Activated CD8-positive, alpha-beta memory T cell treated with anti-CD3 and anti-CD28 coated beads, Interleukin-2, amount 50 U/mL, for 4 hours (primary cell): ENCODE results near the gene CACHD1.

ENCODE experiments used
- DNase-seq: peaks from one replicate; pipeline ENCODE4 v3.0.0-alpha.2; 2020

The CACHD1 gene

DNA sequence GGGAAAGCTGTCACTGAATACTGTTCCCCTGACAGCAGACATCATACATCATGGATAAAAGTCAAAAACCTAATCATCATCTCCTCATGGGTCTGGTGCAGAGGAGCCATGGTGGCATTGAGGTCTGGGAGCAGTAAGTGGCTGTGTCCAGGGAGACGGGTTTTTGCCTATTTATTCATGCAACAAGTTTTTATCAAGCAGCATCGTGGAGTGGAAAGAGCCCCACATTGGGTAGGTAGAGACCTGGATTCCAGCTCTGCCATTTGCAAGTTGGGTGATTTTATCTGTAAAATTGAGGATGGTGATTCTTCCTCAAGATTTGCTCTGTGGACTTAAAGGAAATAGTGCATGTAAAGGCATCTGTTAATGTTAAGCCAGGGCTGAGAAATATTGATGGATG lies 4.2 kb downstream of the CACHD1 start:
- no peak for DNase-seq

DNA sequence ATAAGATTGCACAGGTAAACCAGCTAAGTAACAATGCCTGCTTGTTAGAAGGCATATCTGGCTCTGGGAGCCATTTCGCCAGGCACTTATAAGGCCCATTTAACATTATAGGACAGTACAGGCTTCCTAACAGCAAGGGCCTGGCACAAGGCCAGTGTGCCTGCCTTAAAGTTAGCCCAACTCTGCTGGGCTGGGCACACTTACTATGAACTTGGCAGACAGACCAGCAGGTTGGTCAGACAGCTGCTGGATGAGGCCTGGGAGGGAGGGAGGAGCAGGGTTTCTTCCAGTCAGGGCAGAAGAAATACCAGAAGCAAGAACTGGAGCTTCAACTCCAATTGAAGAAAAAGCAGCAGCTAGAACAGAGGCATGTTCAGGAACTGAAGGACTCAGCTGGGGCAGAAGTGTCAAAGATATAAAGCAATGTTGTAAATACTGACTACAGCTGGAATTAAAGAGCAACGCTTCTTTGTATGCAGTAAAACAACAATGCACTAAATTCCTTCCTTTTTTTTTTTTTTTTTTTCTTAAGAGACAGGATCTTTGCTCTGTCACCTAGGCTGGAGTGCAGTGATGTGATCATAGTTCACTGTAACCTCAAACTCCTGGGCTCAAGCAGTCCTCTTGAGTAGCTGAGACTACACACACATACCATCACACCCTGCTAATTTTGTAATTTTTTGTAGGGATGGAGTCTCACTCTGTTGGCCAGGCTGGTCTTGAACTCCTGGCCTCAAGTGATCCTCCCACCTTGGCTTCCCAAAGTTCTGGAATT lies 4.9 kb downstream of the CACHD1 start:
- no peak for DNase-seq

DNA sequence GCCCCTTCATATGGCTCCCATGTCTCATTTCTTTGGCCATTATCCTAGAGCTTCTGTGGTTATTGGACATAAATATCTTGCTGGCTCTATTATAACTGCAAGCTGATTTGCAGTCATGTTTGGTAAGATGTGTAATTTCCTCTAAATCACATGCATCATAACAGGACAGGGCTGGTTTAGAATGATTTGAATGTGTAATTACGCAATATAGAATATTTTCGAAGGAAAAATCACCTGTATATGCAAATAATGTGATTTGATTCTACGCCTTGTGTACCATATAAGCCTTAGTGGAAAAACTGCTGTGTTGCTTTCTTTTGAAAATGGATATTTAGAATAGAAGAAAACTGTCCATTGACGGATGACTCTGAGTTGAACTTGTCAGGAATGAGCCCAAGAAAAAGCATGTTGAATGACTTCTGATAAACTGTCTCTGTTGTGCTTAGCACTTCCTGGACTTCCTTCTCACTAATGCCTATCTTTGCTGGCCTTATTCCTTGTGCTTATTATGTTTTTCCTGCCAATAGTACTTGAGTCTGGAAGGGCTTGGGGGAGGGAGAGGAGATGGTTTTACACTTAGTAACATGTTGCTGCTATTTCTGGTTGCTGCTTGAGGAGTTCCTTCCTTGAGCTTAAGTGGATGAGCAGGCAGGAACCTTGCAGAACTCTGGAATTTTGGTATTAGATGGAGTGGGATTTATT lies 6.5 kb downstream of the CACHD1 start:
- DNase-seq: no peak

DNA sequence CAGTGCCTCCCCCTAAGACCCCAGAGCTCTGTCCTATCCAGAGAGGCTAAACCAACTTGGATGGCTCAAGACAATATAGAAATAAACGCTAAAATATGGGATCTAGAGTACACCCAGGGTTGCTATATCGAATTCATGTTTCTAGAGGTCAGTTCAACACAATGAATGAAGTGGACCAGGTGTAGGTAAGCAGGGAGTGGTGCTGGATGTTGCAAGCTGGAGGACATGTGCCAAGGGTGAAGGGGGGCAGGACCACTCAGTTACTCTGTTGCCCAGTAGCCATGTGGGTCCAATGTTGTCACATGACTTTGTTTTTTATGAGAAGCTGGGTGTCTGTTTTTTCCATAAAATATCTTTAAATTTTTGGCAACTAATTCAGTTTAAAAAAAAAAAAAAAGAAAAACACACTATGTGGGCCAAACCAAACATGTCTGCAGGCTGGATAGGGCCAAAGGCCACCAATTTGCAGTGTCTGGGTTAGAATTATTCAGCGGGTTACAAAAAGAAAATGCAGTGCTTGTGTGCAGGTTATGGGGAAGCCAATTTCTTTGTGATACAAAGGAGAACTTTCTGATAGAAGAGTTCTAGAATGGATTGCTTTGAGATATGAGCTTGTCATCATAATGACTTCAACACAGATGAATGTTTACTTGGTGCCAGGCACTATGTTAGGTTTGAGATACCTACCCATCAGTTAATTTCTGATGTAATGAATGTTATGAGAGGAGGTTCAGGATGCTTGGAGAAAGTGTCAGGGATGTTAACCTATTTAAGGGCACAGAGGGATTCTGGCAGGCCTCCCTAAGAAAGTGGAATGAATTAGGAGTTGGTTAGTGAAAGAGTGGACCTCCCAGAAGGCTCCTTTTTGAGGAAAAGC lies 8.9 kb downstream of the CACHD1 start:
- no peak for DNase-seq

DNA sequence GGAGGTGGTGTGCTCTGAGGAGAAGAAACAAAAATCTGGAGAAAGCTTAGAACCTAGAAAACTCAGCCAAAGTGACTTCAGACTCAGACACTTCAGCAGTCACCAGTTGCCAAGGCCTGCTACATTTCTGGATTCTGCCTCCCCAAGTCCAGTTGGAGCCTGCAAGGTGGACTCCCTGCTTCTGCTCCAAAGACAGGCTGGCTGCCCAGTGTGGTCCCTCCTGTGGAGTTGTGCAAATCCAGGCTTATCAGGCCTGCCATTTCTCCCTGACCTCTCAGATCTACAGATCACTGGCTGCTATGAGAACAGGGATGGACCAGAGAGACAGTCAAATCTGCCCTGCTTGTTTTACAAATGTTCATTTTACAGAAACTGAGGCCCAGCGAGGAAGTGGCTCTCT lies 9.9 kb downstream of the CACHD1 start:
- DNase-seq: no peak

DNA sequence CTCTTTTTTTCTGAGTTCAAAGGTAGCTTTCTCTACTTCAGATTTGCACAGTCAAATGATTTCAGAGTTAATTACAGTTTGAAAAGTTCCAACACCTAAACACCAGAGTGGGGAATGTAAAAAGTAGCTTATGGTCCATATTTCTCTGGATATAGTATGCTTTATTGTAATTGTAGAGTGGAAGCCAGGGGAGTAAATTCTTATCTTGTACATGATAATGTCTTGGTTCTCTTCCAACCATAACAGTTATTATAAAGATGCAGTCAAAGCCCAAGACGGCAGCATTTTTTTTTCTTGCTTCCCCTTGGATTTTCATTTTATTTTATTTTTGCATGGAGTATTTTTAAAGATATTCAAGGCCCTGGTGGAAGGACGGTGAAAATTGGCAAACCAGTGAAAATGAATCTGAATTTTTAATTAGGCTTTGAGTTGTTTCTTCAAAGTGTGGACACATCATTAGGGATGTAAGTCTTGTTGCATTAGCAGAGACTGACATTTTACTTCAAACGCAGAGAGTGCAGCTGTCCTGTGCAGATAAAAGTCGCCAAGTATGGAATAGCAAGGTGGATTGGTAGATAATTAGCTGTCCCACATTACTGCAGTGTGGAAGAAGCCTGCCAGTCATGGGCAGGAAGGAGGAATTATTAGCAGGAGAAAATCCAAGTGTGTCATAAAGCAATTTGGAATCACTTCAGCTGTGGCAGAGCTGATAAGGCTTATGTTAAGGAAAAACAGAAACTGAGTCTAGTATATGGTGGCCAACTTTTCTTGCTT lies 11.3 kb downstream of the CACHD1 start:
- no peak for DNase-seq

DNA sequence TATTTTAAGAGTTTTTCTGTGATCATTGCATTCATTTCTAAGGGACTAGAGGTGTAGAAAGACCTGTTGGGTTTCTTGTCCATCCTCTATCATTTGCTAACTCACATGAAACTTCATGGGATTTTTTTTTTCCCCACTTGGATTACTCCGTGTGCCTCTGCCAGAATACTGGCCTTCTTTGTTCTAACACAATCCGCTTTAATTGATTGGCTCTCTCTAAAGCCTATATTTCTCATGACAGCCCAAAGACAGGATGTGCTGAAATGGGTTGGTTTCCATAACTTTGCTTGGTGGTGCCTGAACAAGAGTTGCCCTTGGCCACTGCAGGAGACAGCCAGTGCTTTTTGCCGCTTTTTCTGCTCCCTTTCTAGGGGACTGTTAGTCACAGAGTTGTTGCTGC lies 12.2 kb downstream of the CACHD1 start:
- DNase-seq: no peak

DNA sequence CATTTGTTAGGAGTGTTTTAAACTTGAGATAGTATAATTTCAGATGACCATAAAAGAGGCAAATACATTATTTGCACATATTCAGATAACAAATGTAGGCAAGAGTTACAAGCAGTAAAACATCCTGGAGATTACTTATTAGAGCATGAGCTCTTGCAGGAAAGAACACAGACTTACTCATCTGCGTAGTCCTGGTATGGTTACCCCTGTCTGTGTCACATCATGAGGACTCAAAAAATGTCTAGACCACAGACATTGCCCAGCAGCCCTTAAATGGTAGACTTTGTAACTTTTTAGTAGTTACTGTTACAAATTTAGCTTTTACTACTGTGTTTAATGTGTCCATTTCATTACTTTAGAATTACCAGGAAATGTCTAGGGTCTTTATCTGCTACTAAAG lies 12.8 kb downstream of the CACHD1 start:
- DNase-seq: no peak

DNA sequence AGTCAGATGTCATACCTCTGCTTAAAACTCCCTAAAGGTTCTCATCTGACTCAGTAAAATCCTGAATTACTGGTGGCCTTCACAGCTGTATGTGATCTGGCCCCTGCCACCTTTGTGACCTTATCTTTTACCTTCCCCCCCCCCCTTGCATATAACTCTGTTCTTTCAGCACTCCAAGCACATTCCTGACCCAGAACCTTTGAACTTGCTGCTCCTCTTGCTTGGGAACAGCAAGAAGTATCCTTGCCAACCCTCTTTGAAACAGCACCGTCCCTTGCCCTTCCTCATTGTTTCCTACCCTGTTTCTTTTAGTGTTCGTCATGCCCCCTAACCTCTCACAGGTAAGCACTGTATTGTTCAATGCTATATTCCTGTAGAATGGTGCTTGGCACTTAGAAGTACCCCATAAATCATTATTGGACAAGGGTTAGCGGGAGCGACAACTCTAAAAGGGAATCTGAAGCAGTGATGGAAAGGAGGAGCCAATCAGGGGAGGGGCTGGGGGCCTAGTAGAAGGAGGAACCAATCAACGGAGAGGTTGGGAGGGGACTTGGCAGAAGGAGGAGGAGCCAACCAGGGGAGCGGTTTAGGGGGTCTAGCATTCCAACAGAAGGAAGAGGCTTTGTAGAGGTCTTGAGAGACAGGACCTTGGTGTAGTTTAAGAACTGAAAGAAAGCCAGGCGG lies 13.9 kb downstream of the CACHD1 start:
- DNase-seq: no peak

DNA sequence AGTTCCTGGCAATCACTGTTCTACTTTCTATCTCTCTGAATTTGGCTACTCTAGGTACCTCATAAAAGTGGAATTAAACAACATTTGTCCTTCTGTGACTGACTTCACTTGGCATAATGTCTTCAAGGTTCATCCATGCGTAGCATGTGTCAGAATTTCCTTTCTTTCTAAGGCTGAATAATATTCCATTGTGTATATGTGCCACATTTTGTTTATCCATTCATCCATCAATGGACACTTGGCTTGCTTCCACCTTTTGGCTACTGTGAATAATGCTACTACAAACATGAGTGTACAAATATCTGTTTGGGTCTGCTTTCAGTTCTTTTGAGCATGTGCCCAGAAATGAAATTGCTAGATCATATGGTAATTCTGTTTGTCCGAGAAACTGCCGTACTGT lies 14.7 kb downstream of the CACHD1 start:
- DNase-seq: no peak

DNA sequence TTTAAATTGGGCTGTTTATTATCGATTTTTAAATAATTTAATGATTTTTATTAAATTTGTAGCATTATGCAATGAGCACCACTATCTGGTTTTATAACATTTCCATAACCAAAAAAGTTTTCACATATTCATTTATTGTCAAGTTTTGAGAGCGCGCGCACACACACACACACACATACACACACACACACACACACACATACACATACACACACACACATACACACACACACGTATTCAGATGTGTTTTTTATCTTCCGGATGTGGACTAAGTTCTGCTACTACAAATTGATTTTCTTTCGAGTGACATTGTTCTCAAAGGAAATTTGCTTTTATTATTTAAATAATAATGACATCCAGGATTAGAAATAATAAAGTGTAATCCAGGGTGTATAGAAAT lies 16.3 kb downstream of the CACHD1 start:
- no peak for DNase-seq

DNA sequence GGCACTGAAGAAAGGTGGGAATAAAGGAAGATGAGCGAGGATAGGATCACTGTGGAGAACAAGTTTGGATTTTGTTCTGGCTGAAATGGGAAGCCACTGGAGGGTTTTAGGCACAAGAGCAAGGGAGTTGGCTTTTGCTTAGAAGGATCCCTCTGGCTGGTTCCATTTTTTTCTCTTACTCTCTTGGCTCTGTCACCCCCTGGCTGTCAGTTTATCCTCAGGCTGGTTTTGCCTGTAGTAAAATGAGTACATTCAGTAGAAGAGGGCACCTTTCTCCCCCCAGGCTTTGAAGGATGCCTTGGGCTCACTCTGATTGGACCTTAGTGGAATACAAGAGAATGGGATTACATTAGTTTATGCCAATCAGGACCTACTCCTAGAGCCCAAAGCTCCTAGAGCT lies 17.1 kb downstream of the CACHD1 start:
- no peak for DNase-seq

DNA sequence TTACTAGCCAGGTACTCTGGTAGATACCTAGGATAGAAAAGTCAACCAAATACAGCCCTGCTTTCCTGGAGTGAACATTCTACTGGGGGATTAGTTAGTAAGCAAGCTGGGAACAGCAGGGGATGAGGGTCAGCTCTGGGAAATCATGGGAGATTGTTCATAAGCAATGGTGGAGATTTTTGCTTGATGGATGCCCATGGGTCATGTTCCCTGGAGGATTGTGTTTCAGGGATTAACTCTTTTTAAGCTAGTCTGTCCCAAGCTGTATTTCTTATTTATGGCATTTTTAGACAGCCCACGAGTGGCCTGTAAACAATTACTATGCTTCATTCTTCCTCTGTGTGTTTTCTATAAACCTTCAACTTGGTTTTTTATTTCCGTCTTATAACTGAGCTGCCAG lies 18.9 kb downstream of the CACHD1 start:
- no peak for DNase-seq

DNA sequence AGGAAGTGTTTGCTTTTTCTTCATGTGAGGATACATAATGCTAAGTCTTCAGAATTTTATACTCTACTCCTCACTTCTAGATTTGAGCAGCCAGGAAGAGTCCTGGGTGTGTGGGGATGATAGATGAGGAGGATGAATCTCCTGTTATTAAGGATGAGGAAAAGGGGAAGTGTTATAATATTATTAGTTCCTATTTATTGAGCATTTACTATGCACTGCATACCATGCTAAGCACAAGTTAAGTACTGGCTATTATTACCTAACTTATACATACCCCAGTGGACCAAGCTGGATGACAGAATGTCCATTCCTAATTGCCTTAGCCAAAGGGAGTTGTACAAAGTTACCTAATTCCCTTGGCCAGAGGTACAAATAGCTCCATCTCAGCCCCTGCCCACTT lies 19.8 kb downstream of the CACHD1 start:
- no peak for DNase-seq

DNA sequence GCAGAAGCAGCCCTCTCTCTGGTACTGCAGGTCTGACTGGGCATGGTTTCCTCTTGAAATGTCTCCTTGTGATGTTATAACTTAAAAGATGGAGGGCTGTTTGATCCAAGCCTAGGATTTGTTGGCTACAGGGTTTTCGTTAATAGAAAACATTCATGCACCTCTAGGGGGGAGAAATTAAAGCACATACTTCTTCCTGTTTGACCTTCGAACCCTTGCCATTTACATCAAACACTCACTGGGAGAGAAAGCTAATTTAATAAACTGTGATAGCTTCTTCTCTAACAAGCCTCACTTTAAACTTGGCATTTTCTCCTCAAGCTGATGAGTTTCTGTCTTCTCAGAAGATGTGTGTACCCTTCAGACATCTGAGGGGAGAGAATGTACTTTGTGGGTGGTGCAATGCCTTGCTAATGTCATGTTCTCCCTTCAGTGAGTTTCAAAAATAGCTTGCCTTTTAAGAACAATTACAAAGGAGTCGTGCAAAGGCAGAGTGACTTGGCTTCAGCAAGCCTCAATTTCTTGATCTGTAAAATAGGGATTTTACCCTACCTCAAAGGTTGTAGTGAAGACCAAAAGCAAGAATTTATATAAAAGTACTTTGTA lies 20.4 kb downstream of the CACHD1 start:
- DNase-seq: no peak

DNA sequence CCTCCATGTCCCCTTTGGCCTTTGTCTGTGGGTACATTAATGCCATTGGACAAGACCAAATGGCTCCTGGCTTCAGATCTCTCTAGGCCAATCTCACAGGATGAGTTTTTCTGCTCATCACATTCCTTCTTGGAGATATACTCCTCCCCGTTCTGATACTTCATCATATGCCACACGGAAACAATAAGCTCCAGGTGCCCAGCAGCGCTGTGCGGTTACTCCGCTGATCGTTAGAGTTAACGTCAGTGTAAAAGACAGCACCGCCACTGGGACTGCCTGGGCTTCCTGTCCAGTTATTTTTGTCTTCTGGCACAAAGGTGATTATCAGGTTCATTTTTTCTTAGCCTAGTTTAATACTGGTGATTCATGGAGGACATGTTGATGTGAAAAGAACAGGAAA lies 22.5 kb downstream of the CACHD1 start:
- no peak for DNase-seq

DNA sequence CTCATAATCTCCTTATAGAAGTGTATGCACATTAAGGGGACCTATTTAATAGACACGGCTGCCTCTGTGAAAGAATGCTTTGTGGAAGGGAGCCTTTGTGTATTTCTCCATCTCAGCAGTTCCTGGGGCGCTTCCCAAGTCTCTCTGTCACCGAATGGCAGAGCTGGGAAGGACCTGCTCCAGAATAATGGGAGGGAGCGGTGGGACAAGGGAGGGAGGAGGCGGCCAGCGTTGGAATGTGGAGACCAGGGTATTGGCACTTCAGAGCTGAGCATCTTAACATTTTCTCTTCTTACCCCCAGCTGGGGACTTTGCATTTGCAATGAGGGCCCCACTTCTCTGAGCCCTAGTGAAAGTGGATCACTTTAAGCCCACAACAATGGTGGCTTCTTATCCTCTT lies 23.9 kb downstream of the CACHD1 start:
- DNase-seq: no peak

DNA sequence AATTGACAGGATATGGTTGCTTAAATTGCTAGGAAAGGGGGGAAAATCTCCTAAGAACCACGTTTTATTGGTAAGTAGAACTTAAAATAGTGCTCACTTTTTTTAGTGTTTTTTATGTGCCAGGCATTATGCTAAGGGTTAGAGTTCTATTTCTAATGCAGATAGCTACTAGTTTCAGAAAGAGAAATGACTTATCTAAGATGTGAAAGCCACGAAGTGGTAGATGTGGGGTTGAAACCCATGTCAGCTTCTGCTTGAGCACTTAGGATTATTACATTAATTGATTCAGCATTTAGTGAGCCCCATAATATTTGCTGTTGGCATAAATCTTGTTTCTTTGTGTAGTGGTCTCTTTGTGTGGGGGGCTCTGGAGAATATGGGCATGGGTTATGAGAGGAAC lies 24.7 kb downstream of the CACHD1 start:
- DNase-seq: no peak

DNA sequence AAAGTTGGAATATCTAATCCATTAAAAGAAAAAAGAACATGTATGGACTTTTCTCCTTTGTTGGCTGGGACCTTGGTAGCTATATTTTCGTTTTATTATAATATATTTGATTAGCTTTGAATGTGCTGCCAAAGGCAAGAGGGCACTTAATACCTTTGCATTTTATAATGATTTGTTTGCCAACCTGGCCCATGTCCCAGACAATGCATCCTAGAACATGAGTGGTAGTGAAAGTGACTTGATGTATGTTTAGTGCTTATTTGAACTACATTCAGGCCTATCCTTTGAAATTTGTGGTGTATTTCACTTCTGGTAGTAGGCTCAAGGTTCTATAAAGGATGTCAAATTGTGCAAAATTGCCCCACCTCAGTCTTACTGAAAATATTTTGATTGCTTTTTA lies 25.9 kb downstream of the CACHD1 start:
- DNase-seq: no peak

DNA sequence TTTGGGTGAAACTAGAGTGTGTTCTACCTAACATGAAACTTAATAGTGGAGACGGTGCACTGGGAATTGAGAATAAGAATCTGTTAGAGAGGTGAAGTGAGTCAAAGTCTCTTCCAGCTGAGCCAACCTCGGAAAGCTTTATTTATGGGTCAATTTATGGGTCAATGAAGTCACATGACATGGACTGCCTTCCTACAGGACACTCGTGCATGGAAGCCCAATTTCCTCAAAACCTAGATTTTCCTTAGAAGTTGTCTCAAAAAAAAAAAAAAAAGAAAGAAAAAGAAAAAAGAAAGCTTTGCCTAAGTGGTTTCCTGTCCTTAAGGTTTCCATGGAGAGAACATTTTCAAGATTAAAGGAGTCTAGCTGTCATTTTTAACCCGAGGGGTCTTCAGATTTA lies 26.7 kb downstream of the CACHD1 start:
- no peak for DNase-seq

DNA sequence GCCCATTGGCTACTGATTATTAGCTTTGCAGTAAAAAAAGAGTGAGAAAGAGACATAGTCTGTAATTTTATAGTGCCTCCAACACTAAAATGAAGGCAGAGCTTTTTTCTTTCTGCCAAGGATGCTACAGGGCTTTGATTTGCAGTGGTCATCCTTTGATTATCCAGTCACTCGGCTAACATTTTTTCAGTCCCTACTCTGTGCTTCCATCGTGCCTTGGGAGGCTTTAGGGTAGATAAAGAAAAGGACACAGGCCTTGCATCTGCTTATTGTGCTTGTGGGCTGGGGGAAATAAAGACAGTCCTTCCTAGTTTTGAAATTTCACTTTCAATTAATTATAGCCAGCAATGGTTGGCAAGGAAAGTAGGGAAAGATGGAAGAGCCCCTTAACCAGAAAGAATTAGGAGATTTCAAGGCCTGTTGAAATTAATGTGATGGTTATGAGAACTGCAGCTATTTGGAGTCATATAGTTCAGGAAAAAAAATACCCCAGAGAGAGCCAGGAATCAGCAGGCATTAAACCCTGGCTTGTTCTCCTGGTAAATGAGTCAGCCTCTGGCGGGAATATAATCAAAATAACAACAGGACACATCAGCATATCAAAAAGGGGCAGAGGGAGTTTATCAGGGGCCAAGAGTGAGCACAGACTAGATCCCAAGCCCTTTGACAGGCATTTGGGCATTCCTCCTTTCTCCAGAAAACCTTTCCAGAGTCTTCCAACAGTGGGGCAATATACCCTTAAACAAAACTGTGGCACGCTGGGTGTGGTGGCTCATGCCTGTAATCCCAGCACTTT lies 27.4 kb downstream of the CACHD1 start:
- no peak for DNase-seq
